ENCODE data around the gene ANKS1B.
A peak's percentile ranks its signal among the peaks of the same experiment; 100 is the strongest.
"Not testable (repeated sequence)": the region's sequence is repeated elsewhere in the genome, so short reads cannot be mapped to it uniquely, and the experiment has no call there.

The ANKS1B gene

GRCh38 chr12:98757455-98757854, 1227.3 kb downstream of the ANKS1B start:
- no peak for DNase-seq (ENCODE audit: low read depth in 1 of 2, low spot score in 1 of 2)
- no peak for TF ChIP-seq JUND (IDR thresholded peaks at IDR 0.05; ENCODE audit: low read depth)
- in situ Hi-C loops (cut with HindIII; ENCODE audit: low pct_unique_long_range_greater_than_20kb, low sequenced_read_pairs): no loop called here

GRCh38 chr12:98755855-98756254, 1228.9 kb downstream of the ANKS1B start:
- in situ Hi-C loops (cut with HindIII; ENCODE audit: low pct_unique_long_range_greater_than_20kb, low sequenced_read_pairs); DNase-seq (ENCODE audit: low read depth in 1 of 2, low spot score in 1 of 2): not testable (repeated sequence)

- no peak for TF ChIP-seq JUND (IDR thresholded peaks at IDR 0.05; ENCODE audit: low read depth)
- no peak for DNase-seq (ENCODE audit: low read depth in 1 of 2, low spot score in 1 of 2)
- in situ Hi-C loops (cut with HindIII; ENCODE audit: low pct_unique_long_range_greater_than_20kb, low sequenced_read_pairs): no loop called here
These were observed 1230.6 kb downstream of the ANKS1B start for GRCh38 chr12:98754095-98754494.

- in situ Hi-C loops (cut with HindIII; ENCODE audit: low pct_unique_long_range_greater_than_20kb, low sequenced_read_pairs): no loop called here
- no peak for TF ChIP-seq JUND (IDR thresholded peaks at IDR 0.05; ENCODE audit: low read depth)
- DNase-seq (ENCODE audit: low read depth in 1 of 2, low spot score in 1 of 2): no peak
These were observed 1232.0 kb downstream of the ANKS1B start for GRCh38 chr12:98752726-98753125.

GRCh38 chr12:98751580-98752115, 1233.1 kb downstream of the ANKS1B start:
- TF ChIP-seq JUND (IDR thresholded peaks at IDR 0.05; ENCODE audit: low read depth): no peak
- no peak for DNase-seq (ENCODE audit: low read depth in 1 of 2, low spot score in 1 of 2)
- in situ Hi-C loops (cut with HindIII; ENCODE audit: low pct_unique_long_range_greater_than_20kb, low sequenced_read_pairs): no loop called here

GRCh38 chr12:98750511-98750910, 1234.2 kb downstream of the ANKS1B start:
- in situ Hi-C loops (cut with HindIII; ENCODE audit: low pct_unique_long_range_greater_than_20kb, low sequenced_read_pairs): no loop called here
- no peak for TF ChIP-seq JUND (IDR thresholded peaks at IDR 0.05; ENCODE audit: low read depth)
- DNase-seq (ENCODE audit: low read depth in 1 of 2, low spot score in 1 of 2): no peak

- TF ChIP-seq JUND (IDR thresholded peaks at IDR 0.05; ENCODE audit: low read depth): no peak
These were observed 1236.3 kb downstream of the ANKS1B start for GRCh38 chr12:98748463-98748862.

GRCh38 chr12:98745578-98746391, 1239.0 kb downstream of the ANKS1B start:
- in situ Hi-C loops (cut with HindIII; ENCODE audit: low pct_unique_long_range_greater_than_20kb, low sequenced_read_pairs): no loop called here
- no peak for DNase-seq (ENCODE audit: low read depth in 1 of 2, low spot score in 1 of 2)
- TF ChIP-seq JUND (IDR thresholded peaks at IDR 0.05; ENCODE audit: low read depth): no peak

More at GRCh38 chr12:98748463-98748862, 1236.3 kb downstream of the ANKS1B start:
- in situ Hi-C loops (cut with HindIII; ENCODE audit: low pct_unique_long_range_greater_than_20kb, low sequenced_read_pairs): no loop called here
- DNase-seq (ENCODE audit: low read depth in 1 of 2, low spot score in 1 of 2): no peak

GRCh38 chr12:98744680-98745079, 1240.1 kb downstream of the ANKS1B start:
- in situ Hi-C loops (cut with HindIII; ENCODE audit: low pct_unique_long_range_greater_than_20kb, low sequenced_read_pairs): no loop called here
- no peak for DNase-seq (ENCODE audit: low read depth in 1 of 2, low spot score in 1 of 2)
- no peak for TF ChIP-seq JUND (IDR thresholded peaks at IDR 0.05; ENCODE audit: low read depth)

GRCh38 chr12:98743362-98743953, 1241.3 kb downstream of the ANKS1B start:
- peak in 1 of 2 experiments; percentile 42 for DNase-seq (ENCODE audit: low read depth in 1 of 2, low spot score in 1 of 2)
- no peak for TF ChIP-seq JUND (IDR thresholded peaks at IDR 0.05; ENCODE audit: low read depth)
- in situ Hi-C loops (cut with HindIII; ENCODE audit: low pct_unique_long_range_greater_than_20kb, low sequenced_read_pairs): no loop called here

- no peak for DNase-seq (ENCODE audit: low read depth in 1 of 2, low spot score in 1 of 2)
- no peak for TF ChIP-seq JUND (IDR thresholded peaks at IDR 0.05; ENCODE audit: low read depth)
- in situ Hi-C loops (cut with HindIII; ENCODE audit: low pct_unique_long_range_greater_than_20kb, low sequenced_read_pairs): no loop called here
These were observed 1243.0 kb downstream of the ANKS1B start for GRCh38 chr12:98741556-98742265.

- DNase-seq (ENCODE audit: low read depth in 1 of 2, low spot score in 1 of 2): no peak
- TF ChIP-seq JUND (IDR thresholded peaks at IDR 0.05; ENCODE audit: low read depth): no peak
- in situ Hi-C loops (cut with HindIII; ENCODE audit: low pct_unique_long_range_greater_than_20kb, low sequenced_read_pairs): no loop called here
These were observed 1243.6 kb downstream of the ANKS1B start for GRCh38 chr12:98741196-98741555.

GRCh38 chr12:98740751-98741150, 1244.0 kb downstream of the ANKS1B start:
- in situ Hi-C loops (cut with HindIII; ENCODE audit: low pct_unique_long_range_greater_than_20kb, low sequenced_read_pairs): no loop called here
- no peak for DNase-seq (ENCODE audit: low read depth in 1 of 2, low spot score in 1 of 2)
- no peak for TF ChIP-seq JUND (IDR thresholded peaks at IDR 0.05; ENCODE audit: low read depth)
